Trophoblast cell (in vitro differentiated cells and primary cell): ENCODE measurements around the gene MAP1B.

Source experiments
- DNase-seq, 2 donors: peaks; one replicate each; pipeline ENCODE4 v3.0.0-alpha.2; 2016
- H2AFZ ChIP-seq: 2 replicates; pipeline ENCODE4 v1.6.1; 2013; ENCODE audit warnings: low read length, moderate library complexity, mild to moderate bottlenecking; ENCODE audit not compliant: insufficient read depth, poor library complexity
- H2AK5ac ChIP-seq: 2 replicates; pipeline ENCODE4 v1.6.1; 2013; ENCODE audit warnings: mild to moderate bottlenecking, low read length
- H2BK120ac ChIP-seq: 2 replicates; pipeline ENCODE4 v1.6.1; 2013; ENCODE audit warnings: low read length, mild to moderate bottlenecking, moderate library complexity; ENCODE audit not compliant: insufficient read depth, poor library complexity
- H2BK12ac ChIP-seq: 2 replicates; pipeline ENCODE4 v1.6.1; 2013; ENCODE audit warnings: mild to moderate bottlenecking, low read length, moderate library complexity
- H2BK5ac ChIP-seq: 2 replicates; pipeline ENCODE4 v1.6.1; 2013; ENCODE audit warnings: low read length, low read depth, moderate library complexity, mild to moderate bottlenecking; ENCODE audit not compliant: poor library complexity
- H3K14ac ChIP-seq: 2 replicates; pipeline ENCODE4 v1.6.1; 2013; ENCODE audit warnings: mild to moderate bottlenecking, low read length
- H3K18ac ChIP-seq: 2 replicates; pipeline ENCODE4 v1.6.1; 2013; ENCODE audit warnings: mild to moderate bottlenecking, low read length
- H3K23ac ChIP-seq: 2 replicates; pipeline ENCODE4 v1.6.1; 2013; ENCODE audit warnings: low read length
- H3K27ac ChIP-seq: 2 replicates; pipeline ENCODE4 v1.5.1; 2013; ENCODE audit warnings: low read depth, mild to moderate bottlenecking, inconsistent platforms, low read length, moderate library complexity
- H3K27me3 ChIP-seq: 2 replicates; pipeline ENCODE4 v1.6.1; 2013; ENCODE audit warnings: inconsistent platforms, mild to moderate bottlenecking, low read length, moderate library complexity; ENCODE audit not compliant: insufficient read depth
- H3K36me3 ChIP-seq, 2 experiments: 1 replicate in 1 of 2; 2 replicates in 1 of 2; pipeline ENCODE4 v1.6.1; 2013; ENCODE audit warnings: low read length in 2 of 2, mild to moderate bottlenecking in 2 of 2, moderate library complexity in 1 of 2; ENCODE audit not compliant: insufficient read depth in 2 of 2, control insufficient read depth in 1 of 2
- H3K4ac ChIP-seq: 2 replicates; pipeline ENCODE4 v1.6.1; 2013; ENCODE audit warnings: low read depth, mild to moderate bottlenecking, low read length, moderate library complexity
- H3K4me1 ChIP-seq, 2 experiments: 1 replicate in 1 of 2; 2 replicates in 1 of 2; pipeline ENCODE4 v1.6.1; 2013; ENCODE audit warnings: low read length in 2 of 2, mild to moderate bottlenecking in 2 of 2, moderate library complexity in 1 of 2; ENCODE audit not compliant: insufficient read depth in 2 of 2, control insufficient read depth in 1 of 2
- H3K4me2 ChIP-seq: 2 replicates; pipeline ENCODE4 v1.6.1; 2013; ENCODE audit warnings: inconsistent platforms, mild to moderate bottlenecking, low read length, moderate library complexity
- H3K4me3 ChIP-seq: 2 replicates; pipeline ENCODE4 v1.5.1; 2013; ENCODE audit warnings: mild to moderate bottlenecking, low read depth, low read length, inconsistent platforms
- H3K79me1 ChIP-seq: one replicate; pipeline ENCODE4 v1.6.1; 2013; ENCODE audit warnings: low read length
- H3K79me2 ChIP-seq: 2 replicates; pipeline ENCODE4 v1.6.1; 2013; ENCODE audit warnings: low read length, mild to moderate bottlenecking; ENCODE audit not compliant: control insufficient read depth, insufficient read depth, poor library complexity
- H3K9ac ChIP-seq: 2 replicates; pipeline ENCODE4 v1.6.1; 2013; ENCODE audit warnings: mild to moderate bottlenecking, low read length
- H3K9me3 ChIP-seq: 2 replicates; pipeline ENCODE4 v1.6.1; 2013; ENCODE audit warnings: low read depth, mild to moderate bottlenecking, control low read depth, inconsistent platforms, low read length; ENCODE audit not compliant: insufficient read depth
- H4K12ac ChIP-seq: 2 replicates; pipeline ENCODE4 v1.6.1; 2013; ENCODE audit warnings: low read depth, mild to moderate bottlenecking, low read length, moderate library complexity
- H4K8ac ChIP-seq: 2 replicates; pipeline ENCODE4 v1.6.1; 2013; ENCODE audit warnings: low read depth, mild to moderate bottlenecking, low read length, moderate library complexity
- H4K91ac ChIP-seq: one replicate; pipeline ENCODE4 v1.6.1; 2013; ENCODE audit warnings: low read depth, mild to moderate bottlenecking, low read length, moderate library complexity
- WGBS: extraction: QIAGEN DNeasy Blood & Tissue Kit; methylation state at CpG from one replicate; pipeline ENCODE4 v1.1.7; 2013; ENCODE audit warnings: missing lambda C conversion rate; ENCODE audit not compliant: insufficient read length, insufficient coverage; ENCODE audit errors: extremely low coverage; 5-methylcytosine and 5-hydroxymethylcytosine counted together

MAP1B gene

DNA sequence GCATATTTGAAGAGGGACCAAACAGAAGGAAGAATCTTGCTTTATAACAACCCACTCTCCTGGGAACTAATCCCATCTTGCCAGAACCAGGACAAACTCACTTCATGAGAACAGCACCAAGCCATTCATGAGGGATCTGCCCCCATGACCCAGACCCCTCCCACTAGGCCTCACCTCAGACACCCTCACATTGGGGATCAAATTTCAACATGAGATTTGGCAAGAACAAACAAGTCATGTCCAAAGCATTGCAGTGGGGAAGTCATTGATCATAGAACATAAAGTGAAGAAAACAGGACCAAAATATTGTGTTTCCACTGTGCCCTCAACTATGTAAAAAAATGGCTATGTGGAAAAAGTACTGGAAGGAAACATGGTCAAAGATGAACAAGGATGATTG is 43.9 kb downstream of the MAP1B start:
- H3K4ac ChIP-seq: no peak overlapping the region
- H3K18ac ChIP-seq: no peak overlapping the region
- no peak overlapping the region for H2AFZ ChIP-seq
- H3K4me2 ChIP-seq: no peak overlapping the region
- no peak overlapping the region for H3K27ac ChIP-seq
- peaks cover 3% of the 10 kb centered on the region in 2 experiments for H3K36me3 ChIP-seq
- no peak for DNase-seq
- no peak overlapping the region for H4K8ac ChIP-seq
- H3K4me3 ChIP-seq: no peak overlapping the region
- H3K23ac ChIP-seq: no peak overlapping the region
- H3K9me3 ChIP-seq: no peaks in the 10 kb centered on the region
- no peak overlapping the region for H2BK5ac ChIP-seq
- no peaks in the 10 kb centered on the region for H3K79me1 ChIP-seq
- H3K27me3 ChIP-seq: no peaks in the 10 kb centered on the region
- no peaks in the 10 kb centered on the region for H3K79me2 ChIP-seq
- H2AK5ac ChIP-seq: no peak overlapping the region
- no peak overlapping the region for H2BK12ac ChIP-seq
- H3K14ac ChIP-seq: no peak overlapping the region
- H3K9ac ChIP-seq: no peak overlapping the region
- no peak overlapping the region for H2BK120ac ChIP-seq
- H4K91ac ChIP-seq: no peak overlapping the region
- no peak overlapping the region for H4K12ac ChIP-seq
- H3K4me1 ChIP-seq: no peaks in the 10 kb centered on the region

- Histone ChIP-seq H3K9me3 (no peaks in the 10 kb centered on the region), H3K4me2 (no peak overlapping the region), H2BK120ac (no peak overlapping the region), H2BK5ac (no peak overlapping the region), H3K4me1 (no peaks in the 10 kb centered on the region), H3K4ac (no peak overlapping the region), H3K9ac (no peak overlapping the region), H3K4me3 (no peak overlapping the region), H2AK5ac (no peak overlapping the region), H4K12ac (no peak overlapping the region), H3K14ac (no peak overlapping the region), H3K27ac (no peak overlapping the region), H3K36me3 (peaks cover 3% of the 10 kb centered on the region in 2 experiments), H2AFZ (no peak overlapping the region), H4K91ac (no peak overlapping the region), H2BK12ac (no peak overlapping the region), H3K18ac (no peak overlapping the region), H4K8ac (no peak overlapping the region), H3K79me2 (no peaks in the 10 kb centered on the region), H3K79me1 (no peaks in the 10 kb centered on the region), H3K27me3 (no peaks in the 10 kb centered on the region), H3K23ac (no peak overlapping the region)
- no CpG with 5 or more reads among the region's 1 CpG for WGBS
- DNase-seq: no peak
Measured at GRCh38 chr5:72151646-72152045, 44.4 kb downstream of the MAP1B start.

- Histone ChIP-seq H3K18ac (no peak overlapping the region), H3K79me1 (no peaks in the 10 kb centered on the region), H3K9ac (no peak overlapping the region), H3K4me3 (no peak overlapping the region), H2BK5ac (no peak overlapping the region), H2AK5ac (no peak overlapping the region), H2AFZ (peak overlapping the region; percentile 37), H2BK120ac (no peak overlapping the region), H4K8ac (no peak overlapping the region), H3K4ac (no peak overlapping the region), H3K4me1 (no peaks in the 10 kb centered on the region), H3K79me2 (no peaks in the 10 kb centered on the region), H3K27ac (no peak overlapping the region), H3K14ac (no peak overlapping the region), H3K27me3 (no peaks in the 10 kb centered on the region), H3K36me3 (peaks cover 3% of the 10 kb centered on the region in 2 experiments), H3K23ac (no peak overlapping the region), H2BK12ac (no peak overlapping the region), H3K4me2 (no peak overlapping the region), H3K9me3 (no peaks in the 10 kb centered on the region), H4K91ac (no peak overlapping the region), H4K12ac (no peak overlapping the region)
- WGBS: no CpG with 5 or more reads among the region's 8 CpGs
- DNase-seq: no peak
Measured at GRCh38 chr5:72152545-72152944, 45.3 kb downstream of the MAP1B start.

DNA sequence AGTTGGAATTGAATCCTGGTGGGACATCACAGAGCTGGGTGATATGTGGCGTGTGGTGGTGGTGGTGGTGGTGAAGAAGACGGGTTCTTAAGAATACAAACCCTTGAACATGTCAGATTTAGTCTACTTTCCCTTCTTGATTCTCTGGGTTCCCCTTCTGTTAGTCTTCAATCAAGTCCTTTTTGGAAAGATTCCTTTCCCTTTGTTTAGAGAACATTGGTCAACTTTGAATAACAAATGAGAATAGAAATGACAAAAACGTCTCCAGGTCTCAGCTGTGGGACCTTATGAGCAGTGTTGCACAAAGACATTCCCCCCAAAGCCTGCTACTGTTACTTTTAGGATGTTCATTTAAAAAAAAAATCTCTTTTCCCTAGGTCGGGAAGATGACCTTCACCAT is 46.3 kb downstream of the MAP1B start:
- no peaks in the 10 kb centered on the region for H3K9me3 ChIP-seq
- no peak overlapping the region for H3K4me3 ChIP-seq
- H3K79me2 ChIP-seq: no peaks in the 10 kb centered on the region
- no peak overlapping the region for H2BK120ac ChIP-seq
- H4K8ac ChIP-seq: no peak overlapping the region
- no peak overlapping the region for H3K4ac ChIP-seq
- H3K18ac ChIP-seq: no peak overlapping the region
- peaks cover 1% of the 10 kb centered on the region in 2 experiments for H3K36me3 ChIP-seq
- H4K91ac ChIP-seq: no peak overlapping the region
- no peak overlapping the region for H3K9ac ChIP-seq
- H3K27me3 ChIP-seq: no peaks in the 10 kb centered on the region
- no peak overlapping the region for H2AFZ ChIP-seq
- H3K23ac ChIP-seq: no peak overlapping the region
- H2BK12ac ChIP-seq: no peak overlapping the region
- no peak overlapping the region for H3K27ac ChIP-seq
- no peak for DNase-seq
- no peaks in the 10 kb centered on the region for H3K79me1 ChIP-seq
- H2BK5ac ChIP-seq: no peak overlapping the region
- H3K4me2 ChIP-seq: no peak overlapping the region
- no peak overlapping the region for H4K12ac ChIP-seq
- H3K4me1 ChIP-seq: no peaks in the 10 kb centered on the region
- no peak overlapping the region for H3K14ac ChIP-seq
- no CpG with 5 or more reads among the region's 4 CpGs for WGBS
- H2AK5ac ChIP-seq: no peak overlapping the region
